SHP77 treated with DMSO at 0.1 percent for 48 hours (cell line): ENCODE measurements around the gene TMEM156.

Experiments used
- DNase-seq: peaks from one replicate; lab custom pipeline; 2025; lab: John Stamatoyannopoulos, UW

The TMEM156 gene

GRCh38 chr4:38925492-38926413 lies 106.5 kb downstream of the TMEM156 start:
- no peak for DNase-seq

- DNase-seq: no peak
Observed at GRCh38 chr4:38924353-38924752, 107.9 kb downstream of the TMEM156 start.

- no peak for DNase-seq
Observed at GRCh38 chr4:38923746-38924145, 108.5 kb downstream of the TMEM156 start.

GRCh38 chr4:38921151-38921550 lies 111.1 kb downstream of the TMEM156 start:
- no peak for DNase-seq

GRCh38 chr4:38920677-38921076 lies 111.5 kb downstream of the TMEM156 start:
- no peak for DNase-seq

GRCh38 chr4:38920186-38920585 lies 112.0 kb downstream of the TMEM156 start:
- no peak for DNase-seq

- DNase-seq: no peak
Observed at GRCh38 chr4:38919494-38919893, 112.7 kb downstream of the TMEM156 start.

GRCh38 chr4:38917481-38918025 lies 114.7 kb downstream of the TMEM156 start:
- no peak for DNase-seq
